GM18499 (cell line): ENCODE data around the gene PHLDB2.

Experiments
- ATAC-seq: cut with Tn5 transposase; IDR thresholded peaks from one replicate; pipeline ENCODE4 v1.9.1; 2021; ENCODE audit warnings: moderate number of reproducible peaks; ENCODE audit not compliant: insufficient read depth, unreplicated experiment

PHLDB2 gene

GRCh38 chr3:111954228-111954990 is 95.3 kb downstream of the PHLDB2 start:
- no peak for ATAC-seq

GRCh38 chr3:111955876-111956275 is 96.8 kb downstream of the PHLDB2 start:
- ATAC-seq, result no peak

- ATAC-seq, result no peak
Observed at GRCh38 chr3:111956449-111956848, 97.4 kb downstream of the PHLDB2 start.

GRCh38 chr3:111956995-111957734 is 98.1 kb downstream of the PHLDB2 start:
- no peak for ATAC-seq

- ATAC-seq, result no peak
Observed at GRCh38 chr3:111961461-111962164, 102.5 kb downstream of the PHLDB2 start.

- no peak for ATAC-seq
Observed at GRCh38 chr3:111963424-111963823, 104.4 kb downstream of the PHLDB2 start.

- ATAC-seq, result no peak
Observed at GRCh38 chr3:111965484-111965883, 106.4 kb downstream of the PHLDB2 start.

- no peak for ATAC-seq
Observed at GRCh38 chr3:111967068-111967467, 108.0 kb downstream of the PHLDB2 start.

GRCh38 chr3:111967651-111968274 is 108.7 kb downstream of the PHLDB2 start:
- peak; percentile 88 for ATAC-seq

- ATAC-seq, result no peak
Observed at GRCh38 chr3:111968319-111969054, 109.4 kb downstream of the PHLDB2 start.

GRCh38 chr3:111970376-111970775 is 111.3 kb downstream of the PHLDB2 start:
- no peak for ATAC-seq

GRCh38 chr3:111971533-111972130 is 112.6 kb downstream of the PHLDB2 start:
- no peak for ATAC-seq

GRCh38 chr3:111972891-111973290 is 113.8 kb downstream of the PHLDB2 start:
- ATAC-seq, result no peak

GRCh38 chr3:111975131-111975530 is 116.1 kb downstream of the PHLDB2 start:
- no peak for ATAC-seq

- ATAC-seq, result no peak
Observed at GRCh38 chr3:111976254-111976653, 117.2 kb downstream of the PHLDB2 start.

GRCh38 chr3:111978583-111979433 is 119.7 kb downstream of the PHLDB2 start, which contains the start of gene ABHD10:
Gene ABHD10, plus strand, starts transcription at chr3:111979026. Its CDS starts 36 bp downstream, at chr3:111979062.
- ATAC-seq, result peak; percentile 94

GRCh38 chr3:111979434-111980038 is 120.5 kb downstream of the PHLDB2 start:
- peak; percentile 20 for ATAC-seq
